Endothelial cell (in vitro differentiated cells): ENCODE measurements around the gene NANOGP8. TPM values are rescaled to one million over a fixed set of nuclear protein-coding genes. Genes with fewer than 3 reads are reported as not detected.

ENCODE experiments used
- DNase-seq: peaks from one replicate; pipeline ENCODE4 v3.0.0; 2021; ENCODE audit warnings: low spot score
- H3K27ac Mint-ChIP-seq: one replicate; pipeline ENCODE4 v1.8.0; 2021; ENCODE audit warnings: mixed read lengths, inconsistent platforms; ENCODE audit not compliant: unreplicated experiment
- H3K27me3 Mint-ChIP-seq: one replicate; pipeline ENCODE4 v1.8.0; 2021; ENCODE audit warnings: mild to moderate bottlenecking, moderate library complexity, mixed read lengths, inconsistent platforms; ENCODE audit not compliant: unreplicated experiment
- H3K36me3 Mint-ChIP-seq: one replicate; pipeline ENCODE4 v1.8.0; 2021; ENCODE audit warnings: mild to moderate bottlenecking, low read depth, mixed read lengths, inconsistent platforms; ENCODE audit not compliant: unreplicated experiment
- H3K4me1 Mint-ChIP-seq: one replicate; pipeline ENCODE4 v1.8.0; 2021; ENCODE audit warnings: mild to moderate bottlenecking, mixed read lengths, inconsistent platforms; ENCODE audit not compliant: unreplicated experiment
- H3K4me3 Mint-ChIP-seq: one replicate; pipeline ENCODE4 v1.8.0; 2021; ENCODE audit warnings: mild to moderate bottlenecking, mixed read lengths, inconsistent platforms; ENCODE audit not compliant: unreplicated experiment
- H3K9me3 Mint-ChIP-seq: one replicate; pipeline ENCODE4 v1.8.0; 2021; ENCODE audit warnings: mixed read lengths, inconsistent platforms; ENCODE audit not compliant: unreplicated experiment
- total RNA-seq: library from RNA; stranded (reverse); fragmentation: NEBNext Ultra II Directional; extraction: Animal tissue kit (Norgen Biotek cat#: 25700); gene quantifications from one replicate; pipeline ENCODE4 v1.2.1, GENCODE V29; 2021; ENCODE audit not compliant: unreplicated experiment
- TF ChIP-seq, protein P1 (sequence below): fragments of 200-600 bp; sonication (generic); IDR thresholded peaks from one replicate; pipeline ENCODE4 v1.5.0; 2021; ENCODE audit warnings: antibody characterized with exemption; ENCODE audit not compliant: unreplicated experiment

NANOGP8 gene
- total RNA-seq, 1 donor from 2014 or later, result 0.64 TPM

DNA sequence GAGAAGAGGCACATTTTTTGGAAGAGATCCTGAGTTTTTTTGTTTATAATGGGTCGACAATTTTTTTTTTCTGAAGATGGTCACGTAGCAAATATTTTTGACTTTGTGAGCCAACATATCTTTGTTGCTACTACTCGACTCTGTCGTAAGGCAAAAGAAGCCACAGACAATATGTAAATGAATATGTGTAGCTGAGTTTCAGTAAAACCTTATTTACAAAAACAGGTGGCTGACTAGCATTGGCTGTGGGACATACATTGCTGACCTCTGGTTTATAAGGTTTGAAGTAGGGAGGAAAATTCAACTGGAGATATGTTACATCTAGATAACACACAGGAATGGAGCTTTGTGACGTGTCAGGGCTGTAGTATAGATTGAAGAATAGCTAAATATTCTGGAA lies 22.5 kb upstream of the NANOGP8 start:
- Mint-ChIP-seq H3K9me3 (no peaks in the 10 kb centered on the region), H3K27ac (no peak overlapping the region), H3K27me3 (peaks cover 2% of the 10 kb centered on the region), H3K4me1 (no peaks in the 10 kb centered on the region), H3K4me3 (no peak overlapping the region), H3K36me3 (no peaks in the 10 kb centered on the region)
- TF ChIP-seq, protein P1, sequence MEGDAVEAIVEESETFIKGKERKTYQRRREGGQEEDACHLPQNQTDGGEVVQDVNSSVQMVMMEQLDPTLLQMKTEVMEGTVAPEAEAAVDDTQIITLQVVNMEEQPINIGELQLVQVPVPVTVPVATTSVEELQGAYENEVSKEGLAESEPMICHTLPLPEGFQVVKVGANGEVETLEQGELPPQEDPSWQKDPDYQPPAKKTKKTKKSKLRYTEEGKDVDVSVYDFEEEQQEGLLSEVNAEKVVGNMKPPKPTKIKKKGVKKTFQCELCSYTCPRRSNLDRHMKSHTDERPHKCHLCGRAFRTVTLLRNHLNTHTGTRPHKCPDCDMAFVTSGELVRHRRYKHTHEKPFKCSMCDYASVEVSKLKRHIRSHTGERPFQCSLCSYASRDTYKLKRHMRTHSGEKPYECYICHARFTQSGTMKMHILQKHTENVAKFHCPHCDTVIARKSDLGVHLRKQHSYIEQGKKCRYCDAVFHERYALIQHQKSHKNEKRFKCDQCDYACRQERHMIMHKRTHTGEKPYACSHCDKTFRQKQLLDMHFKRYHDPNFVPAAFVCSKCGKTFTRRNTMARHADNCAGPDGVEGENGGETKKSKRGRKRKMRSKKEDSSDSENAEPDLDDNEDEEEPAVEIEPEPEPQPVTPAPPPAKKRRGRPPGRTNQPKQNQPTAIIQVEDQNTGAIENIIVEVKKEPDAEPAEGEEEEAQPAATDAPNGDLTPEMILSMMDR, result no peak
- no peak for DNase-seq

DNA sequence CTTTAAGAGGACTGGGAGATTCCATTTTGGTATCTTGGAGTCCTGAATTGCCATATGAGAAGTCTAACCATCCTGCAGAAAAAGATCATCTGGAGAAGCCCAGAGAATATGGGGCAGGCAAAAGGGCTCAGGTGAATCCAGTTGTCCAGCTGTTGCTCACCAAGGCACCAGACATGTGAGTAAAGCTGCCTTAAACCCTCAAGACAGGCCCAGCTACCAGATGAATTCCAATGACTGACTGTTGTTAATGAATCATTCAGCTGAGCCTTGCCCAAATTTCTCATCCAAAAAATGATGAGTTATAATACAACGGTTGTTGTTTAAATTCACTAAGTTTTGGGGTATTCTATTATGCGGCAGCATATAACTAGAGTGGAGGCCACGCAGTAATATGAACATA lies 22.0 kb upstream of the NANOGP8 start:
- TF ChIP-seq, protein P1, result no peak
- Mint-ChIP-seq H3K27ac (no peak overlapping the region), H3K9me3 (no peaks in the 10 kb centered on the region), H3K27me3 (peaks cover 2% of the 10 kb centered on the region), H3K4me1 (no peaks in the 10 kb centered on the region), H3K4me3 (no peak overlapping the region), H3K36me3 (no peaks in the 10 kb centered on the region)
- DNase-seq, result no peak

DNA sequence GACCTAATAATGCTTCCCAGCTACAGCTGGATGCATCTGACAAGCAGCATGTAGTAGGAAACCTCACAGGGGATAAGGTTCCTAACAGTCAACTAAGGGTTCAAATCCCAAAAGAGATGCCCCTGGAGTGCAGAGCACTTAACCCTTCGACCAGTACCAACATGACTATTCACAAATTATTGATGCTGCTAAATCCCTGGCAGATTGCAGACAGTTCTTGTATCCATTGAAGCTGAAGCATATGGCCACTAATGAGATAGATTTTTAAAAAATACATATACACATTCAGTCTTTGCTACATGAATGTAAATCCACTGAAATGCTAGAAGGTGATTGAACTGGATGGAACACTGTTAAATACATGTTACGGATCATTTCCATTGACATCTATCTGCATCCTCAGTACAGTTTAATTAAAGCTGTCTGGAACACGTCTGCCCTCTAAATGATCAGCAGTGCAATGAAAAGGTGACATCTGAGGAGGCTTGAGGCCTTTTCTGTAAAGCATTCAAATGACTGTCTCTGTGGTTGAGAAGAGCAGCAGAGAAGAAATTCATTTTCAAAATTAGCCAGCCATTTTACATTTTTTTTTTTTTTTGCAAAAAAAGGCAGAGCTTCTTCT lies 19.5 kb upstream of the NANOGP8 start:
- no peak for DNase-seq
- Mint-ChIP-seq H3K4me1 (no peaks in the 10 kb centered on the region), H3K27ac (no peak overlapping the region), H3K27me3 (peaks cover 2% of the 10 kb centered on the region), H3K4me3 (no peak overlapping the region), H3K9me3 (no peaks in the 10 kb centered on the region), H3K36me3 (no peaks in the 10 kb centered on the region)
- TF ChIP-seq, protein P1, result no peak

DNA sequence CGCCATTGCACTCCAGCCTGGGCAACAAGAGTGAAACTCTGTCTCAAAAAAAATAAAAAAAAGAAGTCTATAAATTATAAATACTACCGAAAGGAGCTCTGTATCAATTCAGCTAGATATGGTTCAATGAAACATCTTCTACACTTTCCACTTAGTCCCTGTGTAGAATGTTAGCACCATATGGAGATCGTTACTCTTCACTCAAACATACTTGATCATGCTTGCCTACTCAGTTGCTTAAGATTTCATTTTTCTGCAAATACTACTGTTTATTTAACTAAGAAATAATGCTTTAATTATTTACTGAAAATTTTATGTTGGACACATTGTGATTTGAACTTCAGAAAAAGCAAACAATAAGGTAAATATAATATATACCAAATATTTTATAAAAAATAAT lies 17.1 kb upstream of the NANOGP8 start:
- Mint-ChIP-seq H3K27ac (no peak overlapping the region), H3K27me3 (peaks cover 2% of the 10 kb centered on the region), H3K9me3 (no peaks in the 10 kb centered on the region), H3K4me3 (no peak overlapping the region), H3K36me3 (no peaks in the 10 kb centered on the region), H3K4me1 (no peaks in the 10 kb centered on the region)
- DNase-seq, result no peak
- TF ChIP-seq, protein P1, result no peak

DNA sequence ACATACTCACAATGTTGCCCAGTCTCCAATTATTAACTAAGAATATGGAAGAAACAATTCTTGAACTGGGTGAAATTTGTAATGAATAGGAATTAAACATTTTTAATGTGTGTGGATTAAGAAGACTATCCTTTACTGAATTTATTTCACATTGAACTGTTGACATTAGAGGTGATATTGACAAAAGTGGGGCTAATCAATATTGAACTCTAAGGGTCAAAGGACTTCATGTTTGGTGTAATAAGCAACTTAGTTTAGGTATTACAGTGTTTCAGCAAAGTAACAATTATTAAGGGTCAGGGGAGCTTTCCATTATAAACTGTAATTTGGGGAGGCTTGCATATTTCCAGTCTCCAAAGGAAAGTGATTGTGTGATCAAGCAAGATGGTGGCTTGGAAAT lies 16.2 kb upstream of the NANOGP8 start:
- Mint-ChIP-seq H3K27me3 (peaks cover 2% of the 10 kb centered on the region), H3K27ac (no peak overlapping the region), H3K4me1 (no peaks in the 10 kb centered on the region), H3K9me3 (no peaks in the 10 kb centered on the region), H3K4me3 (no peak overlapping the region), H3K36me3 (no peaks in the 10 kb centered on the region)
- DNase-seq, result no peak
- TF ChIP-seq, protein P1, result no peak
